ACHN (cell line): ENCODE data around the gene CACNA1G.

ENCODE experiments used
- DNase-seq: peaks from one replicate; pipeline ENCODE4 v3.0.0-alpha.2; 2015
- in situ Hi-C: cut with HindIII; loops from 2 replicates; pipeline ENCODE4 v1.10.0; 2017; ENCODE audit warnings: low sequenced_read_pairs, low pct_ligation_motif_present, low pct_unique_long_range_greater_than_20kb

Gene CACNA1G

DNA sequence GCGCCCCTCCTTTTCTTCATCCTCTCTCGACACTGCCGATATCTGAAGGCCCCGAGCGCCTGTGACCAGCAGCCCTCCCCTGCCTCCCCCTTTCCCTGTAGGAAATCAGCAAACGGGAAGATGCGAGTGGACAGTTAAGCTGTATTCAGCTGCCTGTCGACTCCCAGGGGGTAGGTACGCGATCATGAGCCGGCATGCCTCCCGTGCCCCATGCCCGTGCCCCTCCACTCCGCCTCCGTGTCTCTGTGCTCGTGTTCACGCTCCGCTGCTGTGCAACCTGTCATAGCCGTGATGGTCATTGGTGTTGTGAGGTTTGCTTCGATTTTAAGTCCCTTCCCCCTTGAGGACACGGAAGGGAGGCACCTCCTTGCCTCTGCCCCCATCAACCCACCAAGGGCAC lies 34.4 kb downstream of the CACNA1G start:
- in situ Hi-C loops: no loop called here
- DNase-seq: no peak

DNA sequence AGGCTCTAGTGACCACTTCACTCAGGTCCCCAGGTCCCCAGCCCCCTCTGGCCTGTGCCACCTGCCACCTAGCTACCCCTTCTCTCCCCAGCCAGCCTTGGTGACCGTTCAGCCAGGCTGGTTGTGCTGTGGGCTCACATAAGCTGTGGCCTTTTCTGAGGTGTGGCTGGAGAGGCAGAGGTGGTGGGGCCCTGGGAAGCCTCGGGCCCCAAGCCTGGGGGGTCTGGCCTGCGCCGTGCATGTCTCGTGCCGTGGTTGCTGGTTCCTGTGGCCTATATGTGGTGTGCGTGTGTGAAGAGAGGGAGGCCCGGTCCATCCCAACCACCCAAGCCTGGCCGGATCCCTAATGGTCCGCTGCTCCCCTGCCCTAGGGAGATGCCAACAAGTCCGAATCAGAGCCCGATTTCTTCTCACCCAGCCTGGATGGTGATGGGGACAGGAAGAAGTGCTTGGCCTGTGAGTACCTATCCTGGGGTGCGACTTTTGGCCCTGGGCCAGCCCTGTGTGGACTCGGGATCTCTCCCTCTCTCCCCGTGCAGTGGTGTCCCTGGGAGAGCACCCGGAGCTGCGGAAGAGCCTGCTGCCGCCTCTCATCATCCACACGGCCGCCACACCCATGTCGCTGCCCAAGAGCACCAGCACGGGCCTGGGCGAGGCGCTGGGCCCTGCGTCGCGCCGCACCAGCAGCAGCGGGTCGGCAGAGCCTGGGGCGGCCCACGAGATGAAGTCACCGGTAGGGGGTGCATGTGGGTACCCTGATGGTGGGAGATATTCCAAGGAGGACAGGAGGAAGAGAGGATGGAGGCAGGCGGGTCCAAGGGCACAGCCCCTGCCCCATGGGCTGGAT lies 35.9 kb downstream of the CACNA1G start:
- no peak for DNase-seq
- in situ Hi-C loops: no loop called here

DNA sequence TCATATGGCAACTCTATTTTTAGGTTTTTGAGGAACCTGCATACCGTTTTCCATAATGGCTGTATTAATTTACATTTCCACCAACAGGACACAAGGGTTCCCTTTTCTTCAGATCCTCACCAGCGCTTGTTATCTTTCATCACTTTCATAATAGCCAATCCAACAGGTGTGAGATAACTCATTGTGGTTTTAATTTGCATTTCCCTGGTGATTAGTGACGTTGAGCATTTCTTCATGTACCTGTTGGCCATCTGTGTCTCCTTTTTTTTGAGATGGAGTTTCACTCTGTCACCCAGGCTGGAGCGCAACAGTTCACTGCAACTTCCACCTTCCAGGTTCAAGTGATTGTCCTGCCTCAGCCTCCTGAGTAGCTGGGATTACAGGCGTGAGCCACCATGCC lies 38.0 kb downstream of the CACNA1G start:
- in situ Hi-C loops: no loop called here
- DNase-seq: no peak

GRCh38 chr17:50599606-50600005 lies 39.1 kb downstream of the CACNA1G start:
- in situ Hi-C loops: no loop called here
- DNase-seq: no peak

GRCh38 chr17:50601823-50602375 lies 41.4 kb downstream of the CACNA1G start:
- no peak for DNase-seq
- in situ Hi-C loops: no loop called here

DNA sequence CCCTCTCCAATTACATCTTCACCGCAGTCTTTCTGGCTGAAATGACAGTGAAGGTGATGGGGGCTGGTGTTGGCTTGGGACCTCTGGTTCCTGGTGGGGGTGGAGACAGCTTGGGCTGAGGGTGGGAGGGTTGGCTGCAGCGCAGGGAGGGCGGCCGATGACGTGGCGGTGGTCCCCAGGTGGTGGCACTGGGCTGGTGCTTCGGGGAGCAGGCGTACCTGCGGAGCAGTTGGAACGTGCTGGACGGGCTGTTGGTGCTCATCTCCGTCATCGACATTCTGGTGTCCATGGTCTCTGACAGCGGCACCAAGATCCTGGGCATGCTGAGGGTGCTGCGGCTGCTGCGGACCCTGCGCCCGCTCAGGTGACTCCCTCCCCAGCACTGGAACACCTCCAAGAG lies 42.3 kb downstream of the CACNA1G start:
- in situ Hi-C loops: no loop called here
- DNase-seq: no peak

DNA sequence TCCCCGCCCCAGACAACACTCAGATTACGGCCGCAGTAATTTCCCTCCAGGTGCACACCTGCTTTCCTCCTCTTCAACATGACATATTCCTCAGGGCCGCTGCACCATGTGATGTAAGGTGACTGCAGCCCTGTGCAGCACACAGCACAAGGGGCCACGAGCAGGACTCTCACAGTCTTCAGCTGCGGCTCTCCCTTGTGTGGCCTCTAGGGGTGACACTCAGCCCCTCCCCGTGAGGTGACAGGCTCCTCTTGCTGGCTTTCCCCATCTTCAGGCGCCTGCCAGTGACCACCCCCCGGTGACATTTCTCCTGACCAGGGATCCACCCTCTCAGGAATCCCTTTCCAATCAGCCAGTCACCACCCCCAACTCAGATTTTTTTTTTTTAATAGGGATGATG lies 42.8 kb downstream of the CACNA1G start:
- DNase-seq: no peak
- in situ Hi-C loops: no loop called here

DNA sequence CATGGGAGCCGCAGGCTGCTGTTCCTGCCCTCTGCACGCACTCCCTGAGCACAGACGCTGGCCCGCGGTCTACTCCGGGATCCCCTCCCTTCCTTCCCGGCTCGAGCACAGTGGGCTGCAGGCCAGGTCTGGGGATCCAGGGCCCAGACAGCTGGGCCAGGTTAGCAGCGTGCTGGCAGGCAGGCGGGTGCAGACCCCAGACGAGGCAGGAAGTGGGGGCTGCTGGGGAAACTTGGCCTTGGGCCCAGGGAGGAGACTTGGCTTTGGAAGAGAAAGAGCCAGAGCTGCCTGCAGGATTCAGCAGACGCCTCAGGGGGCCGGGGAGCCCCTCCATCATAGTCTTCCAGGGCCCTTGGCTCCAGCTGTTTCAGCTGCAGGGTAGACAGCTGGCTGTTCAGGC lies 44.0 kb downstream of the CACNA1G start:
- no peak for DNase-seq
- in situ Hi-C loops: no loop called here

- no peak for DNase-seq
- in situ Hi-C loops: no loop called here
These were observed 44.9 kb downstream of the CACNA1G start for GRCh38 chr17:50605429-50605828.

DNA sequence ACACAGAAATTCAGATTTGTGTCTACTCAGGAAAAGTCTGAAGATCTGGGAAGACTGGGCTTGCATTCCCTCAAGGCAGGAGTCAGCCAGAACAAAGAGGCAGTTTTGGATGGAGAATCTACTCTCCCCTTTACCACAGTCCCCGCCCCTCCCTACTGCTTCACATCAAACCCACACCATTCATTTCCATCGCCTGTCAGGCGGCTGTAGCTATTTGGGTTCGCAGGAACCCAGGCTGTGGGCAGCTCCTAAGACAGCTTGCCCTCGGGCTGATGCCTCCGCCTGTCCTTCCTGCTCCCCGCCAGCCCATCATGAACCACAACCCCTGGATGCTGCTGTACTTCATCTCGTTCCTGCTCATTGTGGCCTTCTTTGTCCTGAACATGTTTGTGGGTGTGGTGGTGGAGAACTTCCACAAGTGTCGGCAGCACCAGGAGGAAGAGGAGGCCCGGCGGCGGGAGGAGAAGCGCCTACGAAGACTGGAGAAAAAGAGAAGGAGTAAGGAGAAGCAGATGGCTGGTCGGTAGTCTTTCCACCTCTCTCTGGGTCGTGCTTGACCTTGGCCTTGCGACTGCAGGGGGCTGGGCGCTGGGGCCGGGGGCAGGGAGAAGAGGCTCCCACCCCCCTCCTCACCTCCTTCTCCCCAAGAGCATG lies 47.1 kb downstream of the CACNA1G start:
- DNase-seq: no peak
- in situ Hi-C loops: no loop called here

GRCh38 chr17:50608700-50609379 lies 48.3 kb downstream of the CACNA1G start:
- DNase-seq: no peak
- in situ Hi-C loops: no loop called here

DNA sequence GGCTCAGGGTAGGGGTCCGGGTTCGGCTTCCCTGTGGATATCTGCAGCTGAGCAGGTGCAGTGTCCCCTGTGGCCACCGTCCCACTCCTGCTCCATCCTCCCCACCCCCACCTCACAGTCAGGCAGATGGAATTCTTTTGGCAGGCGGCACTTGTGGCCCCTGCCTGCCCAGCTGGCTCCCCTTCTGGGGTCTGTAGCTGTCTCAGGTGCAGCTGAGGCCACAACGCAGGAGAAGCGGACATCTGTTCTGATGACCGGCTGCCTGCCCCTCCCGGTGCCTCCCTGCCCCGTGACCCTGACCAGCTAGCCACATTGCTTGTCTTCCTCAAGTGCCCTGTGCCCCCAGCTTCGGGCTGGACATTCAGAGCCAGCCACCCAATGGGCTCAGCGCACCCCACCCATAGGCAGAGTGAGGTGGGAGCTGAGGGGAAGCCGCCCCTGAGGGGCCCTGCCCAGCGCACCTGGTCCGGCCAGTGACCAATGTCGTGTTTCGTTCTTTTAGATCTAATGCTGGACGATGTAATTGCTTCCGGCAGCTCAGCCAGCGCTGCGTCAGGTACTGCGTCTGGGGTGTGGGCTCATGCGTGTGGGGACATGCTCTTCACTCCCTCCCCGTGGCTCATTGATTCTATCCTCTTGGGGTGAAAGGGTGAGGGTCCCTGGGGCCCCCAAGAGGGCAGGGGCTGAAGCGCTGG lies 49.0 kb downstream of the CACNA1G start:
- in situ Hi-C loops: no loop called here
- no peak for DNase-seq

- no peak for DNase-seq
- in situ Hi-C loops: no loop called here
These were observed 51.1 kb downstream of the CACNA1G start for GRCh38 chr17:50611634-50612033.

DNA sequence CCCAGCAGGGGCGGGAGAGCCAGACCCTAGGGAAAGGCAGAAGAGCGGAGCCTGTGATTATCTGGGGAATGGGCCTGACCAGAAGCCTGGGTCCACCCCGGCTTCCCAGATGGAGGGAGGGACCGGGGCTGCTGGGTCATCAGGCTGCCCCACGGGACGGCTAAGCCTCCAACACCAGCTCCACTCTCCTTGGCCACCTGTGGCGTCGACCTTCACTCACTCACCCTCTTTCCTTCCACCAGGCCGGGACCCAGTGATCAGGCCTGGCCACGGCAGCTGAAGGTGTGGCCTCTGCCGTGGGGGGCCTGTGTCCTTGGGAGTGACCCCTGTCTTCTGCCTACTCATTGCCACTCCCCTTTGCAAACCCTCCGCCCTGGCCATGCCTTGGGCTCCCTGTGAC lies 51.8 kb downstream of the CACNA1G start:
- in situ Hi-C loops: no loop called here
- no peak for DNase-seq

- DNase-seq: no peak
- in situ Hi-C loops: no loop called here
These were observed 52.8 kb downstream of the CACNA1G start for GRCh38 chr17:50613007-50613992.

DNA sequence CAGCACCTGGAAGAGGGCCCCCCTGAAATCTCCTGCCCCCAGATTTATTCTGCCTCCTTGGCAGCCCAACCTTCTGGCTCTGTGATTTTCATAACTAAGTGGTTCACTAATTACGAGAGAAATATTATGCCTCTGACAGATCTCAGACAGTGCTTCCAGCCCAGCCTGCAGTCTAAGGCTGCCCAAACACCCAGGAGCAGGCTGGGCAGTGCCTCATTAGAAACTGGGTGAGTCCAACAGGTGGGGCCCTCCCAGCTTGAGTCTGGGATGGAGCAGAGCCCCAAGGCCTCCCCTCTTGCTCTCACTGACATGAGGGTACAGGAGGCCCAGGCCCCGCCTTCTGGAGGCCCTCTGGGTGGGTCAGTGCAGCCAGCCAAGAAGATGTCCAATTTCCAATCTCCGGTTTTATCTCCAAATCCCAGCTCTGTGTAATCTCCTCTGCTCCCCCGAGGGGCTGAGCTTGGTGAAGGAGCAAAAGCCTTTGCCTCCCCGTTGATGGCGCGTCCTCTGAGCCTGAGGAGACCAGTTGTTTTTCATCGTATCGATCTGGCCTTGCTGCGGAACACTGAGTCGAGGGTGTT lies 54.0 kb downstream of the CACNA1G start:
- in situ Hi-C loops: no loop called here

GRCh38 chr17:50615828-50616227 lies 55.3 kb downstream of the CACNA1G start:
- in situ Hi-C loops: no loop called here
- no peak for DNase-seq

More for the DNA sequence above, 54.0 kb downstream of the CACNA1G start:
- no peak for DNase-seq
